Right renal pelvis (tissue), 4 donors: ENCODE results near the gene ABCA2. TPM values are rescaled to one million over a fixed set of nuclear protein-coding genes. Genes with fewer than 3 reads are reported as not detected.
"Not testable (repeated sequence)": the region's sequence is repeated elsewhere in the genome, so short reads cannot be mapped to it uniquely, and the experiment has no call there.

Source experiments
- DNase-seq, 4 donors: peaks; one replicate each; pipeline ENCODE4 v3.0.0-alpha.2; 2013; ENCODE audit warnings: low read depth in 4 of 4, low spot score in 3 of 4, missing footprints in 1 of 4
- polyA plus RNA-seq, 4 donors: library from polyadenylated mRNA; unstranded; fragments of 120-200 nt; gene quantifications; one replicate each; pipeline ENCODE4 v1.2.1, GENCODE V29; 2013; ENCODE audit not compliant: insufficient read length in 4 of 4

Gene ABCA2
- polyA plus RNA-seq, 4 donors, result 33.3 to 57.9 (median 40.2) TPM

- DNase-seq, result peak in 1 of 4 donors; percentile 74
Observed at GRCh38 chr9:137046088-137046787, 18.2 kb upstream of the ABCA2 start, which contains the start of gene NPDC1. NPDC1 (minus strand) TSS chr9:137046177; CDS start chr9:137045989, 188 bp downstream.

GRCh38 chr9:137045294-137046087 lies 17.5 kb upstream of the ABCA2 start:
- DNase-seq, result no peak

GRCh38 chr9:137044502-137045177 lies 16.6 kb upstream of the ABCA2 start:
- DNase-seq, result no peak

DNA sequence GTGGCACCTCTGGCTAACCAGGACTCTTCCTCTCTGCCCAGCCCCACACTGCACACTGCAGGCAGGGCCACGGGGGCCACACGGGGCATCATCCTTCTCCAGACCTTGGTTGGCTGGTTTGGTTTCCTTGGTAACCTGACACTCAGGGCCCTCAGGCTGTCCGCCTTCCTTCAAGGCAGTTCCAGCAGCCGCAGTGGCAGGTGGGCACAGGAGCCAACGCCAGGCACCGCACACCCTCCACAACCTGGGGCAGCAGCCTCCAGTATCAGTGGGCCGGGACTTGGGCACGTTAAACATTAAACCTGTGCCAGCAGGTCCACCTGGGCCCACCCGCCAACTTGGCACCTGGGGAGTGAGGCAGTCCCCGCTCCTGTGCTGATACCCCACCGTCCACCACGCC lies 16.0 kb upstream of the ABCA2 start:
- DNase-seq, result no peak

DNA sequence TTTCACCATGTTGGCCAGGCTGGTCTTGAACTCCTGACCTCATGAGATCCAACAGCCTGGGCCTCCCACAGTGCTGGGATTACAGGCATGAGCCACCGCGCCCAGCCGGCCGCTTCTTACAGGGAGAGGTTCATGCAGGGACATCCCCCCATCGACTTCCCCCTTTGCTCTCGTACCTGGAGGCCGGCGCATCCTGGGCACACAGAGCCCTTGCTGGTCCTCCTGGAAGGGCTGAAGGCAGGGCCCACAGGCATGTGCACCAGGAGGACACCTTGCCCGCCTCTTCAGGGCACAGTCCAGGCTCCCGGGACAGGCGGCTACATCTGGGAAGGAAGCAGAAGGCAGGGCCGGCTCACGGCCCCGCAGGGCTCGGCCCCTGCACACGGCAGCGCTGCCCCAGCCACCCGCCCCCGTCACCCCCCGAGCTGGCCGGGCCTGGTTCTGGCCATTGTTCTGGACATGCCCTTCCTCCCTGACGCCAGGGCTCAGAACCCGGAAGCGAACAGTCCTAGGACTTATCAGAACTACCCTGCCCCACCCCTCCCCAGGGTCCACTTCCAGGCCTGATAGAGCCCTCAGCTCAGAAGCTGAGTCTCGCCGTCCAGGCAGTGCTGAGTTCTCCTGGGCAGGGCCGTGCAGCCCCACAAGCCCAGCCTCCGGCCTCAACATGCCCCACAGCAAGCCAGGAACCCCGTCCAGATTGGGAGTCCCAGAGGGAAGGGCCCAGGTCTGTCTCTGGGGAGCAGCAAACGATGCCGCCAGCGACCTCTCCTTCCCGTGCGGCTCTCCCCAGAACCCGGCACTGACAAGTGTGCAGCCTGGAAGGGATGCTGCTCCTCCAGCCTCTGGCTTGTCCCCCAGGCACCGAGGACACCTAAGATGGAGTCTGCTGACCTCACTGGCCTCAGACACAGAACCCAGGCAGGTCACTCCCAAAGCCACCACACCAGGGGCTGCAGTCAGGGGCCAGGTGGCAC lies 15.0 kb upstream of the ABCA2 start:
- no peak for DNase-seq

DNA sequence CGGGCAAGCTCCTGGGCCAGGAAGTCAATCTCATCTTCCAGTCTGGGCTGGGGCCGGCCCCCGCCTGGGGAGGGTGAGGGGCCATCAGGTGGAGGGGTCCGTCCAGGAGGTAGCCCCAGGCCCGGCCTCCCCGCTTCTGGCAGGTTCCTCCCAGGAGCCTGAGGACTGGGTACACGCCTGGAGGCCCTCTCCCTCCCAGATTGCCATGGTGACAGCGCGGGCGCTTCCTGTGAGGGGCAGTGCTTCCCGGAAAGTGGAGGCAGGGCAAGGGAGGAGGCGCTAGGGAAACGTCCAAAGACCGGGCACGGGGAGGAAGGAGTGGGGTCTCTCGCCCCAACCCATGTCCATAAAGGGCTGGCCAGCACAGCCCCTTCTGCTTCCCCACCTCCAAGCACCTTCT lies 13.1 kb upstream of the ABCA2 start:
- DNase-seq, result no peak

DNA sequence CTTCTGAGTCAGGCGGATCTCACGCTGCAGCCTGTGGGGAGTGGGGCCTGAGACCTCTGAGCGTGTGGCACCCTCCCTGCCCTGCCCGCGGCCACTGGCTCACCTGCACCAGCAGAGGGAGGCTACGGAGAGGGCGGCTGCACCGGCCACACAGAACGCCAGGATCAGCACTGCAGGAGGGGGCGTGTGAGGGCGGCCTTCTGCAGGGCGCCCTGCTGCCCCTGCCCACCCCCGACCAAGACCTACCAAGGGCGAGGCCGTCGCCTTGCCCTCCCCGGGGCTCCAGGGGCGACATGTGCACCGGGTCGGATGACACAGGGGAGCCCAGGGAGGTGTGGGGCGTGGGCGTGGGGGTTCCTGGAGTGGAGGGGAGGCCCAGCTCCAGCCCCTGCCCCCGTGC lies 12.5 kb upstream of the ABCA2 start:
- DNase-seq, result no peak

DNA sequence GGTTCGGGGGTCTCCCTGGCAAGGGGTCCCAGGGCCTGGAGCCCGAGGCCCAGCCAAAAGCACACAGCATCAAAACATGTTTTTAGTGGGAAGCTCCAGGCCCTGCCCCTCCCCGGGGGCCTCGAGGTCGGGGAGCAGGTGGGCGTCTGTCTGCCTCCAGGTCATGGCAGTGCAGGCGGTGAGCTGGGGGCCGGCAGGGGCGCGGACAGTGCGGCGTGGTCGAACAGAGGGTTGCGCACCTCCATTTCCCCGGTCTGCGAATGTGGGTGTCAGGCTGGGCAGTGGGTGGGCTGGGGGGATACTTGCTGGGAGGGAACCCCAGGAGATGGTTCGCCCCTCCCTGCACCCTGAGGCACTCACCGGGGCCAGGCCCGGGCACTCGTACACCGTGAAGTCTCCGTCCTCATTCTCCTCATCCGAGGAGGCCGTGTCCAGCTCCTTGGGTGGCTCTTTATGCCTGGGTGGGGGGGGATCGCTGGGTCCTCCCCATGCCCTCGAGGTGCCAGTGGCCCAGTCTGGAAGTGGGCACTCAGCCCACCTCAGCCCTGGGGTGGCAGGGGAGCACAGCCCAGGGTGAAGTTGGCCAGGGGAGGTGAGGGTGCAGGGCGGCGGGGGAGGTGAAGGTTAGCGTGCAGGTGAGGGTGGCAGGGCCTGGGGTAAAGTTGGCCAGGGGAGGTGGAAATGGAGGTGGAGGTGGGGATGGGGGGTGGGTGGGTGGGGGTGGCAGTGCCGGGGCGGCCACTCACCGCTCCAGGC lies 11.8 kb upstream of the ABCA2 start:
- DNase-seq, result no peak

- no peak for DNase-seq
Observed at GRCh38 chr9:137038916-137039315, 10.9 kb upstream of the ABCA2 start.

- DNase-seq, result no peak
Observed at GRCh38 chr9:137037483-137037882, 9.4 kb upstream of the ABCA2 start.

DNA sequence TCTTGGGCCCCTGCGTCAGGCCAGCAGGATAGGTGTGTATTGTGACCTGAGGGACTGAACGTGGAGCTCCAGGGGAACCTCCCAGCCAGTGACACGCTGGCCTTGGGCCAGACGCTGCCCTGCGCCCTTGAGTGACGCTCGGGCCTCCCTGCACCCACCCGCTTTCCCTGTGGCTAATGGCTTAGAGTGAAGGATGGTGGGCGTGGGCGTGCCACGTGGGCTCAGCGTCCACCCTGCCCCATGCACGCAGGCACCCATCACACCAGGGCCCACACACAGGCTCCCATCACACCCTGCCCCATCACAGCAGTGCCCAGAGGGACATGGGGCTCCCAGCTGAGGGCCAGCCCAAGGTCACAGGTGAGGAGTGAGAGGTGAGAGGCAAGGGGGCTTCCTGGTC lies 9.0 kb upstream of the ABCA2 start:
- DNase-seq, result no peak

DNA sequence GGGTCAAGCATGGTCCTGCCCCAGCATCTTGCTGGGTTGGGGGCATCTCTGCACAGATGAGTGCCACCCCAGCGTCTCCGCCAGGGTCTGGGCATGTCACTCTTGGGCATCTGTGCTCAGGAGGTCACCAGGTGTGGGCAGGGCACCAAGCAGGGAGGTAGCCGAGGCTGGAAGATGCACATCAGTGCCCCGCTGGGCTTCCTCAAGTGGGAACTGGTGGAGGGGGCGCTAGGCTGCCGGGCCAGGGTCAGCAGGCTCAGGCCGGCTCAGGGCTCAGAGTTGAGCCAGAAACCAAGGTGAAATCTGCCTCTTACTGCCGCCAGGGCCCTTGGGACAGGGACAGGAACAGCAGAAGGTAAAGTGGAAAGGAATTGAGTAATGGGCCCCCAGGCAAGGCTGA lies 7.9 kb upstream of the ABCA2 start:
- DNase-seq, result no peak

- DNase-seq, result no peak
Observed at GRCh38 chr9:137035507-137035834, 7.4 kb upstream of the ABCA2 start.

GRCh38 chr9:137034709-137035506 lies 6.9 kb upstream of the ABCA2 start:
- DNase-seq, result peak in 1 of 4 donors; percentile 74

- no peak for DNase-seq
Observed at GRCh38 chr9:137034039-137034708, 6.1 kb upstream of the ABCA2 start.

DNA sequence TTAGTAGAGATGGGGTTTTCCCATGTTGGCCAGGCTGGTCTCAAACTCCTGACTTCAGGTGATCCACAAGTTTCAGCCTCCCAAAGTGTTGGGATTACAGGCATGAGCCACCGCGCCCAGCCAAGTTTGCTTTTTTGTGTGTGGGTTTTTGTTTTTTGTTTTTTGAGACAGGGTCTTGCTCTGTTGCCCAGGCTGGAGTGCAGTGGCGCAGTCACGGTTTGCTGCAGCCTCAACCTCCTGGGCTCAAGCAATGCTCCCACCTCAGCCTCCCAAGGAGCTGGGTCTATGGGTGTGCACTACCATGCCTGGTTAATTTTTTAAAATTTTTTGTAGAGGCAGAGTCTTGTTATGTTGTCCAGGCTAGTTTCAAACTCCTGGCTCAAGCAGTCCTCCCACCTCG lies 5.4 kb upstream of the ABCA2 start:
- DNase-seq, result not testable (repeated sequence)

DNA sequence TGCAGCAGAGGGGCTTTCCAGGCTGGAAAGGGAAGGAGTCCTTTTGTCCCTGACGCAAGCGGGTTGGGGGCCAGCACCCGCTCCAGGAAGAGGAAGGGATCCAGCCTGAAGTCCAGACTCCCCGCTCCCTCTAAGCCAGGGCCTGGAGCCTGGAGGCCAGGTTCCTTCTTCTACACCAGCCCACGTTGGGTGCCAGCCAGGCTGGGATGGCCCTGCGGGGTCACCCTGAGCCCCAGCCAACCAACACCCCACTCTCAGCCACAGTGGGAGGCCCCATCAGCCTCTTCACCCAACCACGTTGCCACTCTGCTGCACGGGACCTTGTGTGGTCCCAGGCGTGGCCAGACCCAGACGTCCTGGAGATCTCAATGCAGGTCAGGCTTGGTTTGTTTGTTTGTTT lies 4.8 kb upstream of the ABCA2 start:
- DNase-seq, result no peak

DNA sequence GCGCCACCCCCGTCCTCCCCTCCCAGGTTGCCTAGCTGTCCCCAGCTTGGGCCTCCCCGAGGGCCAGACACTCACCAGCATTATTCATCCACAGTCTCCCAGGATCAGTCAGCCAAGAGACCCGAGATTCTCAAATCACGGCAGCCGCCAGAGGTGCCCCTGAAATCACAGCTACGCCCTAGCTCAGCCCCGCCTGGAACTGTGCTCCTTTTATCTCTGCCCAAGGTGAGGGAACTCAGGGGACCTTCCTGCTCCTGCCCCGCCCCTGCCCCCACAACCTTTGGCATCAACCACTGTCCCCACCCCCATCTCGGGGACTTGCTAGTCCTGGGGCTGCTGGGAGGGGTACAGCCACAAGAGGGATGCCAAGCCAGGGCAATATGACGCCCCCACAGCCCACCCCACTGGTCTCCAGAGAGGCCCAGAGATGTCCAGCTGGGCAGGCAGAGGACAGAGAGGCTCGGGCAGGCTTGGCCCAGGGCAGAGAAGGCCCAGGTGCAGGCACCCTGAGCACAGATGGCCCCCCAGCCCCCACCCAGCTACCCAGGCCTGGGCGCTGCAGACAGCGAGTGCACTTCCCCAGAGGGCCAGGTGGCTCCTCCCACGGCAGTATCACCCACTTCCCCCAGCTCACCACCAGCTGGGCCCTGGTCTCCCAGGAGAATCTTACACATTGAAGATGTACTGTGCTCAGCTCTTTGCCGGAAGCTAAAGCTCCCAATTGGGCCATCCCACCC lies 4.0 kb upstream of the ABCA2 start, which contains the start of gene FUT7:
FUT7 (minus strand) TSS at position 185 of the 737 bp plus-strand sequence; CDS start at position 88, 97 bp downstream.
- no peak for DNase-seq
